Measurements from ENCODE around the gene MYRIP.
"Not testable (repeated sequence)": the region's sequence is repeated elsewhere in the genome, so short reads cannot be mapped to it uniquely, and the experiment has no call there.

MYRIP gene

DNA sequence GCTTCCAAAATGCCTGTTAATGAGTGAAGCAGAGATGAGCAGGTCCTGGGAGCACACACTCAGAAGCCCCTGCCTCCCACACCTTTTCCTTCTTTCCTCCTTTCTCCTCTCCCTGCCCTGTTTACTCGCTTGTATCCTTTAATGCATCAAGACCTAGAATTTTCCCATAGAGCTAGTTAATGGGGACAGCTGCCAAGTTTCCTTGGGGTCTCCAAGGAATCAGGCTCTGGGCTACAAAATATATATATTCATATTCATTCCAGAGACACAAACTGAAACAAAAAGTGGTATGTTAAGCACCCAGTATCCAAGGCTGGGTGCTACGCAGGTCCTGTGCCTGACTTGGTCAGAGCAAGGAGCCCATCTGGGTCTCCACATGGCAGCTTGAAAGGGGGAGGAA lies 235.6 kb downstream of the MYRIP start:
- no peak for DNase-seq

- no peak for DNase-seq
These were observed 236.7 kb downstream of the MYRIP start for GRCh38 chr3:40046149-40046548.

DNA sequence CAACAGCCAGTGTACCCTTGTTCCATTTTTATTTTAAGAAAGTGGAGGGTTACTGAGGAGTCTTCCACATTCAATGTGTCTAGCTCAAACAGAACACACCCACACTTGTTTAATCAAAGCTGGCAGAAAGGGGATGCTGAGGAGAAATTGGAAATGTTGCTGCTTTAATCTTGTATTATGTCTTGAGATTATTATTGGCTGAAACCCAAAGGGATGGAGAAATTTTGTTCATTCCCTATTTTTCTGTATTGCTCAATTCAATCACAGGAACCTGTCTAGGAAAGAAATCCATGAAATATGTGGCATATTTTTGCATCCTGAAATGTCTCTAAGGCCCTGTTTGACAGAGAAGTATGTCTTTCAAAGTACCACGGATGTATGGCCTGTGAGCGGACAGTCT lies 238.0 kb downstream of the MYRIP start:
- no peak for DNase-seq

GRCh38 chr3:40053663-40054062 lies 244.3 kb downstream of the MYRIP start:
- no peak for DNase-seq

GRCh38 chr3:40054568-40055222 lies 245.3 kb downstream of the MYRIP start:
- no peak for DNase-seq

- no peak for DNase-seq
These were observed 246.0 kb downstream of the MYRIP start for GRCh38 chr3:40055361-40055760.

DNA sequence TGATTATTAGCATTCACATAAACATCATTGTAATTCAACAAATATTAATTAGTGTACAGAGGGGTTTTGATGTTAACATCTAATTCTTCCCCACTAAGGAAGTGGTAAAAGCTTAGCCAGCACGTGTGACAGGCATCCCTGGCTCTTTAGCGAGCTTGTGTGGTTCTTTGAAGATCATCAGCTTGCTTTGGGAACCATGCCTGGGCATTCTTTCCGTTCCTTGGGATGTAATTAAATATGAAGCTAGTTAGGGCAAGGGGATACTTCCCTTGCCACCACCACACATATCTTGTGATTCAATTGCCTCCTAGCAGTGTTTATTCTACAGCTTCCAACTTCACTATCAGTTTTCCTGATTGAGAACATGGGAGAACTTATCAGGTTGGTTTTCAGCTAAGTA lies 246.5 kb downstream of the MYRIP start:
- DNase-seq = no peak

DNA sequence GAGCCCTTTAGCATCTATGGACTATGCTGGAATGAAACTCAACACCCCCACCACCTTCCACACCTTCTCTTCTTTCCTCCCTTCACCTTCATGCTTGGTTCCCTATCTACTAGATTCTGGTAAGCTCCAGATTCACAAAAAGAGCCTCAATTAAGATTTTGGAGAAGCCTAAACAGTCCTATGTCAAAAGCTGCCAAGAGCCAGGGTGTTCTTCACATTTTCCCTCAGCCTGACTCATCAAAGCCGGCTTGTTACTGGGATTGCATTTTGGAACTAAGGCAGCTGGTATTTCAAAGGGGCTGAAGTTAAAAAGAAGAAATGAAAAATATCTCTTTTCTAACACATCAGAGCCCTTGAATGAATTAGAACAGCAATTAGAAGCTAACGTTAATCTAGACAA lies 247.7 kb downstream of the MYRIP start:
- DNase-seq = no peak

- DNase-seq = no peak
These were observed 248.4 kb downstream of the MYRIP start for GRCh38 chr3:40057786-40058185.

DNA sequence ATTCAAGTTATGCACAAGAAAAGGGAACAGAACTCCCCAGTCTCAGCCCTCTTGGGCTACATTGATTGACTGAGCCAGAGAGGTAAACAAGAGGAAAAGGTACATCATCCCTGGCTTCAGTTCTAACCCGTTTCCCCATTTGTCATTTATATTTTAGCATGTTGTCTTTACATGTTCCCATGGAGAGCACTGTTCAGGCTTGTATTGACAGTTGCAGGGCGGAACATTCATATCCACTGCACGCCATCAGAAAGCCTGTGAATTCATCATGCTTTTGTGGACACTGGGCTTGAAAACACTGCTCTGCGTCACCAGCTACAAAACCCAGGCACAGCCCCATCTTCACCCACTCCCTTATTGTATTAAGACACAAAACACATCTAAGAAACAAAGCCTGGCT lies 259.2 kb downstream of the MYRIP start:
- no peak for DNase-seq

DNA sequence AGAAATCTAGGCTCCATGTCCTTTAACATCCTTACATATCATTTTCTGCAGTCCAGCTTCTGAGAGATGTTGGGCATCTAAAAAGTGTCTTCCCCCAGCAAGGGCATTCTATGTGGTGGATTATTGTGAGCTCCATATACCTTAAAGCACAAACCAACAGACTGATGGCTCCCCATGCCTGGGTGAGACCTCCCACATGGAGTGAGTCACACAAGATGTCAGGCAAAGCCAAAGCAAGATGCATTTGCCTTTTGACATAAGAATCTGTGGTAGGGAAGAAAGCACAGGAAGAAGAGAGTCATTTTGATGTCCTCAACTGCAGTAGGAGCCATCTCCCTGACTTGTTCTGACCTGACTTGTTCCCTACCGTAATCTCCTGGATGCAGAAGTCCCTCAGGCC lies 261.4 kb downstream of the MYRIP start:
- no peak for DNase-seq

- no peak for DNase-seq
These were observed 262.4 kb downstream of the MYRIP start for GRCh38 chr3:40071683-40072238.

- DNase-seq = no peak
These were observed 264.1 kb downstream of the MYRIP start for GRCh38 chr3:40073310-40074007.

DNA sequence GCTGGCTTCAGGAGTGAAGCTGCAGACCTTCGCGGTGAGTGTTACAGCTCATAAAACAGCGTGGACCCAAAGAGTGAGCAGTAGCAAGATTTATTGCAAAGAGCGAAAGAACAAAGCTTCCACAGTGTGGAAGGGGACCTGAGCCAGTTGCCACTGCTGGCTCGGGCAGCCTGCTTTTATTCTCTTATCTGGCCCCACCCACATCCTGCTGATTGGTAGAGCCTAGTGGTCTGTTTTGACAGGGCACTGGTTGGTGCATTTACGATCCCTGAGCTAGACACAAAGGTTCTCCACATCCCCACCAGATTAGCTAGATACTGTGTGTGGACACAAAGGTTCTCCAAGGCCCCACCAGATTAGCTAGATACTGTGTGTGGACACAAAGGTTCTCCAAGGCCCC lies 267.7 kb downstream of the MYRIP start:
- not testable (repeated sequence) for DNase-seq

DNA sequence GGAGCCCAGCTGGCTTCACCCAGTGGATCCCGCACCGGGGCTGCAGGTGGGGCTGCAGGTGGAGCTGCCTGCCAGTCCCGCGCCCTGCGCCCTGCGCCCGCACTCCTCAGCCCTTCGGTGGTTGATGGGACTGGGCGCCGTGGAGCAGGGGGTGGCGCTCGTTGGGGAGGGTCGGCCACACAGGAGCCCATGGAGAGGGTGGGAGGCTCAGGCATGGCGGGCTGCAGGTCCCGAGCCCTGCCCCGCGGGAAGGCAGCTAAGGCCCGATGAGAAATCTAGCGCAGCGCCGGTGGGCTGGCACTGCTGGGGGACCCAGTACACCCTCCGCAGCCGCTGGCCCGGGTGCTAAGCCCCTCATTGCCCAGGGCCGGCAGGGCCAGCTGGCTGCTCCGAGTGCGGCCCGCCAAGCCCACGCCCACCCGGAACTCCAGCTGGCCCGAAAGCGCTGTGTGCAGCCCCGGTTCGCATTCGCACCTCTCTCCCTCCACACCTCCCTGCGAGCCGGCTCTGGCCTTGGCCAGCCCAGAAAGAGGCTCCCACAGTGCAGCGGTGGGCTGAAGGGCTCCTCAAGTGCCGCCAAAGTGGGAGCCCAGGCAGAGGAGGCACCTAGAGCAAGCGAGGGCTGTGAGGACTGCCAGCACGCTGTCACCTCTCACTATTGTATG lies 268.6 kb downstream of the MYRIP start:
- not testable (repeated sequence) for DNase-seq

- no peak for DNase-seq
These were observed 269.2 kb downstream of the MYRIP start for GRCh38 chr3:40078590-40078989.

DNA sequence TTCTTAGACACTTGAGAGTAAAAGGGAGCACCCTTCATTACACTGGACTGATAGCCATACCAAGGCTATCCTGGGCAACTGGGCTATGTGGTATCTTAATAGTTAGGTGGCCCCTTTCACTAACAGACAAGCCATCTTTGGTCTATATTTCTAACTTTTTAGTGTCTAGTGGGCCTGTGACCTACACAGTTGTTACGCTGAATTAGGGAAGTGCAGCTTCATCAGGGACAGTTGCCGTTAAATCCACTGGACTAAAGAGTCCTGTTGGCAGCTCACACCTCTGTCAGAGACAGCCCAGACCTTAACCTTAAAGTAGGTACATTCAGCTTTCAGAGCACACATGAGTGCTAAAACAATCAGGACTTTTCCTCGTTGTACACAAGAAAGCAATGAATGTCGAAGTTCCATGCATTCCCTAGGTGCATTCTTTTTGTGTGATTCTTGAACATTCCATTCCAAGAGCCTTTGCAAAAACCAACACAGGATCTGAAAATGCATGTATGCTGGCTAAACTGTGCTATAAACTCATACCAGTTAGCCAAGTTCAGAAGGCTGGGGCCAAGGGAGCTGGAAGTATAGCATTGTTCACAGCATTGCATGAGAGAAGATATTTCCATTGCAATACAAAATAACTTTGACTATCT lies 269.9 kb downstream of the MYRIP start:
- DNase-seq = no peak

DNA sequence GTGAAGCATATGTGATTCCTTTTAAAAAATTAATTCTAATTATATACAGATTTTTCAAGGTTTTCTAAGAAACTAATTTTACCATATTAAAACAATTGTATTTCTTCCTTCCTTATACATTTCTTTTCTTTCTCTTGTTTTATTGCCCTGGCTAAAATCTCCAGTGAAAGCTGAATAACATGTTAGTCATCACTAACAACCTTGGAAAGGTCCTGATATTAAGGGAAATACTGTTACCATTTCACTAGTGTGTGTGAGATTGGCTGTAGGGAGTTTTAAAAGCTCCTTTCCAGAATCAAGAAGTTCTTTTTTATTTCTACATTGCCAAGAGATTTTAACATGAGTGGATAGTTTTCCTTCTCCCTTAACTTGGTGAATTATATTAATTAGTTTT lies 270.4 kb downstream of the MYRIP start:
- DNase-seq = no peak

- DNase-seq = no peak
These were observed 273.7 kb downstream of the MYRIP start for GRCh38 chr3:40083066-40083465.

DNA sequence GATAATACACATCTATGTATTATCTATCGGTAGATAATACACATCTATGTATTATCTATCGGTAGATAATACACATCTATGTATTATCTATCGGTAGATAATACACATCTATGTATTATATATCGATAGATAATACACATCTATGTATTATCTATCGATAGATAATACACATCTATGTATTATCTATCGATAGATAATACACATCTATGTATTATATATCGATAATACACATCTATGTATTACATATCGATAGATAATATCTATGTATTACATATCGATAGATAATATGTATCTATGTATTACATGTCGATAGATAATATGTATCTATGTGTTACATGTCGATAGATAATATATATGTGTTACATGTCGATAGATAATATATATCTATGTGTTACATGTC lies 275.0 kb downstream of the MYRIP start:
- not testable (repeated sequence) for DNase-seq

GRCh38 chr3:40086890-40087883 lies 277.8 kb downstream of the MYRIP start:
- peak; percentile 25 for DNase-seq

DNA sequence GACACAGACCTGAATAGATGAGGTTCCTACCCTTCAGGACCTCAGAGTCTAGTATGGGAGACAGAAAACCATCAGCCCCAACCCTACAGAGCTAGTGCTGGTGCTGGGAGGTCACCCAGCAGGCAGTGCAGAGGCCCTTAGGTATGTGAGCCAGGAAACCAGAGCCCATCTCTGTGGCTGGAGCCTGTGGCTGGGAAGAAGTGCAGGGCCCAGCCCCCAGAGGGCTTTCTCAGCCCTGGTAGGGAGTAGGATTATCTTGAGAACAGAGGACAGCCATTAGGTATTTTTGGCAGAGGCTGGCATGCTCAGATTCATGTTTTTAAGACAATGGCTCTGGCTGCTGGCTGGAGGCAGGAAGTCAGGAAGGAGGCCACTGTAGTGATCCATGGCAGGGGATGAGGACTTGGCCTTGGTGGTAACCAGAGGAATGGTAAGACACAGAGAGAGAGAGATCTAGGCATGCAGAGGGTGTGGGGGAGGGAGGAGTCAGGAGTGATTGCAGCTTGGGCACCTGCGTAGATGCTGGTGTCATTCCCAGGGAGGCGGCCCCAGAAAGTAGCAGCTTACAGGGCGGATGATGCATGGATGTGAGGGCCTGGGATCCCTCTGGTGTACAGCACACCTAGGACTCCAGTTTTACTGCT lies 279.2 kb downstream of the MYRIP start:
- no peak for DNase-seq

Data from SHP77 treated with DMSO at 0.1 percent for 48 hours (cell line).